Activated CD4-positive, alpha-beta T cell treated with anti-CD3 and anti-CD28 coated beads for 36 hours (primary cell): ENCODE data around the gene PRB3. TPM values are rescaled to one million over a fixed set of nuclear protein-coding genes. Genes with fewer than 3 reads are reported as not detected.

Experiments
- ATAC-seq: fragments of 200-7000 bp; cut with Tn5 transposase; one replicate; pipeline ENCODE4 v1.10.0; 2021; ENCODE audit warnings: mild to moderate bottlenecking, moderate library complexity
- CTCF ChIA-PET: fragments of 350-600 bp; sonication (Branson Sonifier 250); formaldehyde crosslinking; loops from one replicate; lab custom pipeline; 2021; ENCODE audit warnings: antibody characterized with exemption; lab: Charles Lee
- POLR2A ChIA-PET: fragments of 350-600 bp; sonication (Branson Sonifier 250); formaldehyde crosslinking; loops from one replicate; lab custom pipeline; 2021; ENCODE audit warnings: antibody characterized with exemption, inconsistent platforms; lab: Charles Lee
- DNase-seq: peaks from one replicate; pipeline ENCODE4 v3.0.0-alpha.2; 2020
- H3K27ac Mint-ChIP-seq: one replicate; pipeline ENCODE4 v1.8.0; 2021; ENCODE audit warnings: mixed read lengths
- H3K27me3 Mint-ChIP-seq: one replicate; pipeline ENCODE4 v1.8.0; 2021; ENCODE audit warnings: mixed read lengths
- H3K36me3 Mint-ChIP-seq: one replicate; pipeline ENCODE4 v1.8.0; 2021; ENCODE audit warnings: low read depth, mixed read lengths
- H3K4me1 Mint-ChIP-seq: one replicate; pipeline ENCODE4 v1.8.0; 2021; ENCODE audit warnings: mixed read lengths
- H3K4me3 Mint-ChIP-seq: one replicate; pipeline ENCODE4 v1.8.0; 2021; ENCODE audit warnings: mild to moderate bottlenecking, moderate library complexity, mixed read lengths
- H3K9me3 Mint-ChIP-seq: one replicate; pipeline ENCODE4 v1.8.0; 2021; ENCODE audit warnings: low read depth, mixed read lengths
- intact Hi-C, 2 experiments: fragments of 100-400 bp; cut with DNase I in 1 of 2; cut with micrococcal nuclease in 1 of 2; formaldehyde crosslinking; loops; one replicate each; pipeline versions ENCODE4 v1.14.2 to v1.15.1; 2022 to 2024; cut with DNase I, micrococcal nuclease
- total RNA-seq, 2 experiments: library from RNA; stranded (reverse); gene quantifications; one replicate each; pipeline ENCODE4 v1.2.3, GENCODE V29; 2021

The PRB3 gene
- total RNA-seq: not detected

DNA sequence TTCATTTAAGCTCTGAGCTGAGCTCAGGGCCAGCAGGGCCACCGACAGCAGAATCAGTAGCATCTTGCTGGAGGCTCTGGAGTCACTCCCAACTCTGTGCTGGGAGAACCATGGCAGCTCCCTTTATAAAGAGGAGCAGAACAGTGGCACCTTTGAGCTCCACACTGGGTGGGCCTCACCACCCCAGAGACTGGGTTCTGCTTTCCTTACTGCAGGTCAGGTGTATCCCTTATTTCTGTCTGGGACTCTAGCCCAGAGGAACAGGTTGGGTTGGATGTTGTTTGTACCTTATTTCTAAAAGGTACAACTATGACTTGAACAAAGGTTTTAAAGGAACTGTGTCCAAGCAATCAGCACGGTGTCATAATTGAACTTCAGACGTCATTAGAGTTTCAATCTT lies at the start of gene PRB3:
TSS of gene PRB3 (minus strand) at position 101 of the 400 bp plus-strand sequence. CDS start at position 63, 38 bp downstream.
- H3K4me3 Mint-ChIP-seq: no peak within 1 kb of the TSS
- no peaks in the 10 kb centered on the region for H3K27me3 Mint-ChIP-seq
- no peak for DNase-seq
- CTCF ChIA-PET: interaction anchor here (0.6 kb wide), 2 partner anchors 499 to 949 kb away, joined by 3 read pairs; no protein-coding TSS in a partner anchor
- H3K9me3 Mint-ChIP-seq: no peaks in the 10 kb centered on the region
- no peaks in the 10 kb centered on the region for H3K4me1 Mint-ChIP-seq
- POLR2A ChIA-PET: no interaction called here
- intact Hi-C loops: no loop called here
- H3K36me3 Mint-ChIP-seq: no peaks in the 10 kb centered on the region
- ATAC-seq: no peak
- no peak within 1 kb of the TSS for H3K27ac Mint-ChIP-seq

DNA sequence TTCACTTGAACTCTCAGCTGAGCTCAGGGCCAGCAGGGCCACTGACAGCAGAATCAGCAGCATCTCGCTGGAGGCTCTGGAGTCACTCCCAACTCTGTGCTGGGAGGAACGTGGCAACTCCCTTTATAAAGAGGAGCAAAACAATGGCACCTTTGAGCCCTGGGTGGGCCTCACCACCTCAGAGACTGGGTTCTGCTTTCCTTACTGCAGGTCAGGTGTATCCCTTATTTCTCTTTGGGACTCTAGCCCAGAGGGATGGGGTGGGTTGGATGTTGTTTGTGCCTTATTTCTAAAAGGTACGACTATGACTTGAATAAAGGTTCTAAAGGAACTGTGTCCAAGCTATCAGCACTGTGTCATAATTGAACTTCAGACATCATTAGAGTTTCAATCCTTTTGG lies 40.8 kb upstream of the PRB3 start, which contains the start of gene PRB4:
TSS of gene PRB4 (minus strand) at position 101 of the 400 bp plus-strand sequence. CDS start at position 63, 38 bp downstream.
- no peak within 1 kb of the TSS for H3K4me3 Mint-ChIP-seq
- ChIA-PET POLR2A (no interaction called here), CTCF (interaction anchor here (0.6 kb wide), 1 partner anchor 595 kb away, joined by 3 read pairs; no protein-coding TSS in a partner anchor)
- no peaks in the 10 kb centered on the region for H3K27me3 Mint-ChIP-seq
- ATAC-seq (no peak), DNase-seq (no peak)
- peaks cover 16% of the 10 kb centered on the region for H3K9me3 Mint-ChIP-seq
- H3K27ac Mint-ChIP-seq: no peak within 1 kb of the TSS
- no peaks in the 10 kb centered on the region for H3K4me1 Mint-ChIP-seq
- H3K36me3 Mint-ChIP-seq: peaks cover 7% of the 10 kb centered on the region
- intact Hi-C loops: no loop called here

DNA sequence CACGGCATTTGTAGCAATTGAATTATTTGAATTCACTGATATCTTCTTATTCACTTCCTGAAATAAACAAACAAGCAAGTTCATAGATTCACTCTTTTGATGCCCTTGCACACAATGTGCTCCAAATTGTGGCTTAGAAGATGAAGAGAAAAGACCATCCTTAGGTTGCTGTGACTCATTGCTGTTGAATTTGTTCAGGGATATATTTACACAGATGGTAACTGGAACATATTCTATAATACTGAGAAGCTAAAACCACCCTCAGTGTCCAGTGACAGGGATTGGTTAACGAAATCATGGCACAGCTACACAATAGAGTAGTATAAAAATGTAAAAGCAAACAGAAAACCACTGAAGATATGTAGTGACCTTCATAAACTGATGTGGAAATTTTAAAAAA lies 37.6 kb upstream of the PRB3 start:
- no peak overlapping the region for H3K27ac Mint-ChIP-seq
- no peaks in the 10 kb centered on the region for H3K4me1 Mint-ChIP-seq
- CTCF ChIA-PET: no interaction called here
- H3K9me3 Mint-ChIP-seq: peaks cover 14% of the 10 kb centered on the region
- DNase-seq: no peak
- POLR2A ChIA-PET: no interaction called here
- intact Hi-C loops: no loop called here
- ATAC-seq: no peak
- H3K36me3 Mint-ChIP-seq: peaks cover 2% of the 10 kb centered on the region
- no peak overlapping the region for H3K4me3 Mint-ChIP-seq
- H3K27me3 Mint-ChIP-seq: no peaks in the 10 kb centered on the region

DNA sequence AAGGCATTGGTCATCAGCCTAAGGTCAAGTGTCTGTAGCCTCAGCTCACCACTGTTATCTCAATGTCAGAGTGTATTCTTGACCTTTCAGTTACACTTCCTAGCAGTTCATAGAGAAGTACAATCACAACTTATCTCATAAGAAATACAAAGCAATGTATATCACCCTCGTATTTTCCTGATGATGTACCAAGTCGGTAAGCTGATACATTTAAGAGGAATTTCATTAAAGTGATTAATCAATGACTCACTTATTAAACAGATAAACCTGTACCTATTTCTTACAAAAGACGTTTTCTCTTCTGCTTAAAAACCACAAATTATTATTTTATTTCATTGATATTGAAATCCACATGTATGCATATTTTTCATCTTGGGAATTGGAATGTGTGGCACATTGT lies 3.9 kb upstream of the PRB3 start:
- ChIA-PET CTCF (no interaction called here), POLR2A (no interaction called here)
- DNase-seq: no peak
- Mint-ChIP-seq H3K4me1 (no peaks in the 10 kb centered on the region), H3K27me3 (no peaks in the 10 kb centered on the region), H3K36me3 (no peaks in the 10 kb centered on the region), H3K9me3 (no peaks in the 10 kb centered on the region), H3K27ac (no peak overlapping the region), H3K4me3 (no peak overlapping the region)
- ATAC-seq: no peak
- intact Hi-C loops: no loop called here

DNA sequence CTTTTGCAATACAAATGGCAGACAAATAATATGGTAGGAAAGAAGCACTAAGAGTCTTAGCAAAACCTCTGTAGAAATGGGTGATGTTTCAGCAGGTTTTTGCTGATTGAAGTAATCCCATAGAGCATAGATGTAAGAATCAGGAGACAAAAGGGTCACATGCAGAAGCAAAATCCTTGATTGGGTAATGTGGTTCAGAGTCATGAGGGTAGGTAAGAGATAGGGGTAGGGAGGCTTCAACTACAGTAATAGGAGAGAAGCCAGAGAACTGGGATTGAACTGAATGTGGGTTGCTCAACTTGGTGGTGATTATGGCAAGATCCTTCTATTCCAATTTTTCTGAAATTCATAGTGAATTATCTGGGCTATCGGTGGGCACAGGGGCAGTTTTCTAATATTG lies 5.0 kb downstream of the PRB3 start:
- no peak for ATAC-seq
- CTCF ChIA-PET: no interaction called here
- no peak for DNase-seq

DNA sequence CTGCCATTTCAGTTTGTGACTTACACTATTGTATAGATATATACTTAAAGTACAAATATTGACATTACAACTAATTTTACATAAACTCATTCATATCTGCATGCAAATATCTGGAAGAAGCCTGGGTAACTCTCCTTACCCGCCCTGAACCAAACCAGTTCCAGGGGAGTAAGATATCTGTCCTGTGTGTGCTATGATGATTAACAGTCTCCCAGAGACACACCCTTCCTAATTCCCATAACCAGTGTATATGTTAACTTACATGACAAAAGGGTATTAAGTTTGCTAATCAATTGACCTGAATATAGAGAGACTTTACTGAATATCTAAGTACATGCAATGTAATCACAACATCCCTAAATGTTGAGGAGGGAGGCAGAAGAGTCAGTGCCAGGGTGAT lies 23.0 kb downstream of the PRB3 start:
- H3K36me3 Mint-ChIP-seq: peaks cover 4% of the 10 kb centered on the region
- intact Hi-C loops: no loop called here
- H3K4me3 Mint-ChIP-seq: no peak overlapping the region
- DNase-seq (no peak), ATAC-seq (no peak)
- H3K9me3 Mint-ChIP-seq: peaks cover 4% of the 10 kb centered on the region
- ChIA-PET CTCF (no interaction called here), POLR2A (no interaction called here)
- no peak overlapping the region for H3K27ac Mint-ChIP-seq
- H3K27me3 Mint-ChIP-seq: no peaks in the 10 kb centered on the region
- H3K4me1 Mint-ChIP-seq: no peaks in the 10 kb centered on the region

More for the DNA sequence above, 5.0 kb downstream of the PRB3 start:
- POLR2A ChIA-PET: no interaction called here
- Mint-ChIP-seq H3K27ac (no peak overlapping the region), H3K9me3 (peaks cover 13% of the 10 kb centered on the region), H3K27me3 (no peaks in the 10 kb centered on the region), H3K4me3 (no peak overlapping the region), H3K36me3 (no peaks in the 10 kb centered on the region), H3K4me1 (no peaks in the 10 kb centered on the region)
- intact Hi-C loops: no loop called here

DNA sequence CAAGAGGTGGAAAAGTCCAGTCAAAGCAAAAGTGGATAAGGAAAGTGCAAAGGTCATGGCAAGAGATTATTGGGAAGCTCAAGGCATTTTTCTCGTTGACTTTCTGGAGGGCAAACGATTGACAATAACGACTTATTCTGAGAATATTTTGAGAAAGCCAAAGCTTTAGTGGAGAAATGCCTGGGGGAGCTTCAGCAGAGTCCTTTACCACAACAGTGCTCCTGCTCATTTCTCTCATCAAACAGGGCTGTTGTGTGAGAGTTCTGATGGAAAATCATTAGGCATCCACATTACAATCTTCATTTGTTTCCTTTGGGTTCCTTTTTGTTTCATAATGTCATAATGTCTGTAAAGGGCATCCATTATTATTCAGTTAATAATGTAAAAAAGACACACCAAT lies 26.9 kb downstream of the PRB3 start:
- intact Hi-C loops: no loop called here
- ATAC-seq (no peak), DNase-seq (no peak)
- no peak overlapping the region for H3K27ac Mint-ChIP-seq
- H3K27me3 Mint-ChIP-seq: no peaks in the 10 kb centered on the region
- ChIA-PET POLR2A (no interaction called here), CTCF (interaction anchor here (1.4 kb wide), 1 partner anchor 470 kb away, joined by 3 read pairs; no protein-coding TSS in a partner anchor)
- peaks cover 2% of the 10 kb centered on the region for H3K36me3 Mint-ChIP-seq
- H3K4me3 Mint-ChIP-seq: no peak overlapping the region
- no peaks in the 10 kb centered on the region for H3K4me1 Mint-ChIP-seq
- H3K9me3 Mint-ChIP-seq: peaks cover 4% of the 10 kb centered on the region

DNA sequence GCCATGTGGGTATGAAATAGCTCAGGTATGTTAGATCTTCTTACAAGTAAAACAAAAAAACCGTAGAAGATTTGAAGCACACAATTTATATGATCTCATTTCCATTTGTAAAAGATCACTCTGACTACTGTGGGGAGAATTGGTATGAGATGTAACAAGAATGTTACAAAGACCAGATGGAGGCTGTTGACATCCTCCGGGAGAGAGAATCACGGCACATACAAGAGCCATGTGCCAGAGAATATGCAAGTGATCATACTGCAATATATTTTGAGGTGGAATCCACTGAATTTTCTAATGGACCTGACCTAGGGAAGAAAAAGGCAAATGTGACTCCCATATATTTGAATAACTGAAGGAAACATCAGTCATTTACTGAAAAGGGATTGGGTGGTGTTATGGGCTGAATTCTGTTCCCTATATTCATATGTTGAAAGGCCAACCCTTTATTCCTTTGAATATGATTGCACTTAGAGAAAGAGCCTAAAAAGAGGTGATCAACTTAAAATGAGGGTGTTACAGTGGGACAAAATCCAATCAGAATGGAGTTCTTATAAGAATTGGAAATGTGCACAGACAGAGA lies 29.1 kb downstream of the PRB3 start:
- CTCF ChIA-PET: interaction anchor here (0.7 kb wide), 1 partner anchor 8 kb away, joined by 3 read pairs; no protein-coding TSS in a partner anchor

DNA sequence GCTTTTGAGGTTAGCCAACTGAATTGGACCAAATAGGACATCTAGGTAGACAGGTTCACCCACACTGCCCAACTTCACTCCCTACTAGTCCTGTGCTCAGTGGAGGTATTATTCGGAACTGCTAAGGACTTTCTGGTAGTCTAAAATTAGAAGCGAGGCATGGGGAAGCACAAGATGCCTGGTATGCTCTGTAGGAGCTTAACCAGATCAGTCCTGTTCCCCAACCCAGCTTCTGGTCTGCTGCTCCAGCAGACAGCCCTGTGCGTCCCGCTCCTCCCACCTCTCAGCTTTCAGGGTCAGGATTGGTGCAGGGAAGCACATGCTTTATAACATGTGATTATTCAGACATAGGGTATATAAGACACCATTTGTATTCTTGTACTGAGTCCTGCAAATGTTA lies 31.2 kb downstream of the PRB3 start:
- peaks cover 2% of the 10 kb centered on the region for H3K36me3 Mint-ChIP-seq

More for the DNA sequence above, 29.1 kb downstream of the PRB3 start:
- Mint-ChIP-seq H3K4me3 (no peak overlapping the region), H3K9me3 (peaks cover 4% of the 10 kb centered on the region), H3K4me1 (no peaks in the 10 kb centered on the region), H3K27me3 (no peaks in the 10 kb centered on the region), H3K27ac (no peak overlapping the region), H3K36me3 (peaks cover 2% of the 10 kb centered on the region)
- DNase-seq (no peak), ATAC-seq (no peak)
- POLR2A ChIA-PET: no interaction called here
- intact Hi-C loops: no loop called here

DNA sequence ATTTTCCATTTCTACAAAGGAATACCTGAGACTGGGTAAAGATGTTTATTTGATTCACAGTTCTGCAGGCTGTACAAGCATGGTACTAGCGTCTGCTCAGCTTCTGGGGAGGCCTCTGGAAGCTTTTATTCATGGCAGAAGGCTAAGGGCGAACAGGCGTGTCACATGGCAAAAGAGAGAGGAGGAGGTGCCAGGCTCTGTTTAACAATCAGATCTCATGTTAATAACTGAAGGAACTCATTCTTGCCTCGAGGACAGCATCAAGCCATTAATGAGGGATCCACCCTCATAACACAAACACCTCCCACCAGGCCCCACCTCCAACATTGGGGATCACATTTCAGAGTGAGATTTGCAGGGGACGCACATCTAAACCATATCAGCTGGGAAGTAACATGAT lies 36.0 kb downstream of the PRB3 start:
- intact Hi-C loops: no loop called here
- ATAC-seq (no peak), DNase-seq (no peak)
- H3K36me3 Mint-ChIP-seq: no peaks in the 10 kb centered on the region
- no peaks in the 10 kb centered on the region for H3K27me3 Mint-ChIP-seq
- POLR2A ChIA-PET: no interaction called here
- H3K4me3 Mint-ChIP-seq: no peak overlapping the region
- no peaks in the 10 kb centered on the region for H3K9me3 Mint-ChIP-seq
- no peaks in the 10 kb centered on the region for H3K4me1 Mint-ChIP-seq
- CTCF ChIA-PET: interaction anchor here (0.5 to 1.1 kb wide), 2 partner anchors 34 to 544 kb away, joined by 3 read pairs; no protein-coding TSS in a partner anchor
- H3K27ac Mint-ChIP-seq: no peak overlapping the region

More for the DNA sequence above, 31.2 kb downstream of the PRB3 start:
- ATAC-seq (no peak), DNase-seq (no peak)
- intact Hi-C loops: no loop called here
- no peaks in the 10 kb centered on the region for H3K27me3 Mint-ChIP-seq
- CTCF ChIA-PET: no interaction called here
- H3K9me3 Mint-ChIP-seq: peaks cover 3% of the 10 kb centered on the region
- POLR2A ChIA-PET: no interaction called here
- no peaks in the 10 kb centered on the region for H3K4me1 Mint-ChIP-seq
- H3K4me3 Mint-ChIP-seq: no peak overlapping the region
- H3K27ac Mint-ChIP-seq: no peak overlapping the region

DNA sequence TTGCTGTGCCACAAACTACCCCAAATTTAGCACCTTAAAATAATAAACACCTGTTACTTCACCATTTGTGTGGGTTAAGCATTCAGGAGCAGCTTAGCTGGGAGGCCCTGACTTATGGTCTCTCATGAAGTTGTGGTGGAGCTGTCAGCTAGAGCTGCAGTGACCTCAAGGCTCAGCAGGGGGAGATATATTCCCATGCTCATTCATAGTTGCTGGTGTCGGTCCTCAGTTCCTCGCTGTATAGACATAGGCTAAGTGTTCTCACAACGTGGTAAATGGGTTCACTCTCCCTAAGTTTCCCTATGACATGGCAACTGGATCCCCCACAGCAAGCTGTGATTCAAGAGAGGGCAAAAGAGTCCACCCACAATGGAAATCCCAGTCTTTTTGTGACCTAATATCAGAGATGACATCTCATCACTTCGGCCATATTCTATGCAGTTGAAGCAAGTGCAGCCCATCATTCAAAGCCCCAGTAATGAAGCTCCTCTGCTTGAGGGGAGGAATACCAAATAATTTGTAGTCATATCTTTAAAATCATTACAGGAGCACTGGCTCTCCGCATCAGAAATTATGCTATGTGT lies 41.1 kb downstream of the PRB3 start:
- POLR2A ChIA-PET: no interaction called here
- H3K9me3 Mint-ChIP-seq: no peaks in the 10 kb centered on the region

DNA sequence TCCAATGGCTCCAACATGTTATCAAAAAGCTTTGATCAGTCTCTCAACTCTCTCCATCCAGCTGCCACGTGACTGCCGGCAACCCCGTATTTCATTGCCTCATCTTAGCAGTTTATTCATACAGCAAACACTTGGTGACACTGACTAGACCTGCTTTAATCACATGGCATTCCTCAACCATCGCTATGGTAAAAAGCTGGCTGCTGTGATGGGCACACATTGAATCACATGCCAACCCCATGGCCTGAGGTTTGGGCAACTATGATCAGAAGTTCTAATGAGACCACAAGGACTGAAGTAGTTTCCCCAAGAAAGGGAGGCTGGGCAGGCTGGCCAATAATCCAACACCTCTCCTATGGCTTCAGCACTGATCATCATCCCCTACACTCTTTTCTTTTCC lies 42.1 kb downstream of the PRB3 start:
- Mint-ChIP-seq H3K4me1 (no peaks in the 10 kb centered on the region), H3K27ac (no peak overlapping the region), H3K4me3 (no peak overlapping the region), H3K36me3 (no peaks in the 10 kb centered on the region), H3K9me3 (peaks cover 6% of the 10 kb centered on the region), H3K27me3 (no peaks in the 10 kb centered on the region)
- DNase-seq: no peak
- ChIA-PET POLR2A (no interaction called here), CTCF (interaction anchor here (0.6 to 1.9 kb wide), 4 partner anchors 21 to 452 kb away, joined by 3 to 12 read pairs (median 4); no protein-coding TSS in a partner anchor)
- intact Hi-C loops: no loop called here
- ATAC-seq: no peak

More for the DNA sequence above, 41.1 kb downstream of the PRB3 start:
- Mint-ChIP-seq H3K4me3 (no peak overlapping the region), H3K27me3 (no peaks in the 10 kb centered on the region), H3K36me3 (no peaks in the 10 kb centered on the region), H3K27ac (no peak overlapping the region), H3K4me1 (no peaks in the 10 kb centered on the region)
- ATAC-seq: peak; percentile 47
- DNase-seq: peak; percentile 51
- CTCF ChIA-PET: interaction anchor here (0.6 to 1.9 kb wide), 7 partner anchors 43 to 558 kb away, joined by 3 to 12 read pairs (median 3); no protein-coding TSS in a partner anchor
- intact Hi-C loops: loop anchor here (1.0 kb wide), 1 partner anchor 258 kb away; no protein-coding TSS in a partner anchor
